A673 (cell line): ENCODE measurements around the gene TSPOAP1. TPM values are rescaled to one million over a fixed set of nuclear protein-coding genes. Genes with fewer than 3 reads are reported as not detected.
"Not testable (repeated sequence)": the region's sequence is repeated elsewhere in the genome, so short reads cannot be mapped to it uniquely, and the experiment has no call there.

ENCODE experiments used
- BruUV-seq: library from RNA; stranded (reverse); fragments of 400-500 nt; replicated peaks from 2 replicates; lab custom pipeline; 2021; lab: Mats Ljungman, UMichigan
- CTCF ChIA-PET: fragments of 300-600 bp; sonication (Branson Sonifier 250); formaldehyde crosslinking; loops from one replicate; lab custom pipeline; 2022; ENCODE audit warnings: antibody characterized with exemption; lab: Charles Lee
- POLR2A ChIA-PET: fragments of 300-600 bp; sonication (Branson Sonifier 250); formaldehyde crosslinking; loops from one replicate; lab custom pipeline; 2022; ENCODE audit warnings: antibody characterized with exemption; ENCODE audit not compliant: low non-redundant PET; lab: Charles Lee
- DNase-seq: peaks from one replicate; pipeline ENCODE4 v3.0.0-alpha.2; 2015; ENCODE audit warnings: low spot score
- H3K27ac ChIP-seq: fragments of 200-600 bp; sonication (generic); 2 replicates; pipeline ENCODE4 v1.5.1; 2016; ENCODE audit warnings: mixed run types, low read depth, mild to moderate bottlenecking, mixed read lengths, antibody characterized with exemption, low read length; ENCODE audit not compliant: poor library complexity, severe bottlenecking
- H3K27me3 ChIP-seq: fragments of 200-600 bp; sonication (generic); replicated peaks from 2 replicates; pipeline ENCODE4 v1.6.1; 2017; ENCODE audit warnings: mixed run types, low read depth, mild to moderate bottlenecking, mixed read lengths, antibody characterized with exemption, low read length; ENCODE audit not compliant: insufficient read depth, poor library complexity
- H3K36me3 ChIP-seq: fragments of 200-600 bp; sonication (generic); 2 replicates; pipeline ENCODE4 v1.6.1; 2016; ENCODE audit warnings: mixed run types, mild to moderate bottlenecking, mixed read lengths, antibody characterized with exemption, low read length; ENCODE audit not compliant: insufficient read depth, poor library complexity, severe bottlenecking
- H3K4me1 ChIP-seq: fragments of 200-600 bp; sonication (generic); 2 replicates; pipeline ENCODE4 v1.6.1; 2017; ENCODE audit warnings: mixed run types, mild to moderate bottlenecking, mixed read lengths, antibody characterized with exemption, low read length; ENCODE audit not compliant: insufficient read depth, poor library complexity, severe bottlenecking
- H3K4me3 ChIP-seq: fragments of 200-600 bp; sonication (generic); 2 replicates; pipeline ENCODE4 v1.5.1; 2016; ENCODE audit warnings: low read depth, mixed run types, mild to moderate bottlenecking, mixed read lengths, low read length; ENCODE audit not compliant: poor library complexity, severe bottlenecking
- H3K9me3 ChIP-seq: fragments of 200-600 bp; sonication (generic); 2 replicates; pipeline ENCODE4 v1.6.1; 2016; ENCODE audit warnings: mixed run types, low read depth, mild to moderate bottlenecking, mixed read lengths, antibody characterized with exemption, low read length; ENCODE audit not compliant: poor library complexity, severe bottlenecking
- CTCF ChIP-seq: fragments of 300-800, 200-600 bp; sonication (generic); conservative IDR thresholded peaks from 2 replicates; pipeline ENCODE4 v1.5.1; 2017; ENCODE audit warnings: low read depth, mild to moderate bottlenecking, antibody characterized with exemption, low read length, moderate library complexity, mixed read lengths
- EZH2 ChIP-seq: fragments of 200-600 bp; sonication (generic); IDR thresholded peaks from 2 replicates; pipeline ENCODE4 v1.6.1; 2017; ENCODE audit warnings: borderline replicate concordance, low read depth, mild to moderate bottlenecking, mixed read lengths, antibody characterized with exemption, low read length; ENCODE audit not compliant: poor library complexity, severe bottlenecking
- intact Hi-C: fragments of 100-400 bp; cut with micrococcal nuclease; formaldehyde crosslinking; loops from one replicate; pipeline ENCODE4 v1.10.0; 2022; ENCODE audit not compliant: unreplicated experiment
- total RNA-seq: library from RNA; stranded (reverse); gene quantifications from 2 replicates; pipeline ENCODE4 v1.2.3, GENCODE V29; 2021

Gene TSPOAP1
- total RNA-seq, 1 experiment from 2014 or later, result 0.21 TPM

GRCh38 chr17:58341861-58342475 is 13.4 kb upstream of the TSPOAP1 start:
- Histone ChIP-seq H3K36me3 (peaks cover 25% of the 10 kb centered on the region), H3K9me3 (no peaks in the 10 kb centered on the region), H3K4me3 (no peak overlapping the region), H3K27me3 (no peaks in the 10 kb centered on the region), H3K4me1 (no peaks in the 10 kb centered on the region), H3K27ac (no peak overlapping the region)
- CTCF ChIA-PET, result no interaction called here
- intact Hi-C loops, result no loop called here
- TF ChIP-seq EZH2 (no peak), CTCF (no peak)
- no peak for DNase-seq
- POLR2A ChIA-PET, result interaction anchor here (0.8 kb wide), 1 partner anchor 113 kb away, joined by 5 read pairs; no protein-coding TSS in a partner anchor
- no TSS peak for BruUV-seq

GRCh38 chr17:58341136-58341860 is 12.7 kb upstream of the TSPOAP1 start:
- peaks cover 18% of the 10 kb centered on the region for H3K36me3 ChIP-seq
- BruUV-seq, H3K4me1 ChIP-seq, CTCF ChIA-PET, H3K9me3 ChIP-seq, H3K4me3 ChIP-seq, H3K27ac ChIP-seq, DNase-seq, POLR2A ChIA-PET, intact Hi-C loops, H3K27me3 ChIP-seq: not testable (repeated sequence)

- no peaks in the 10 kb centered on the region for H3K27me3 ChIP-seq
- peaks cover 9% of the 10 kb centered on the region for H3K36me3 ChIP-seq
- H3K9me3 ChIP-seq, result no peaks in the 10 kb centered on the region
- CTCF ChIA-PET, result no interaction called here
- TF ChIP-seq EZH2 (no peak), CTCF (no peak)
- intact Hi-C loops, result no loop called here
- BruUV-seq, result no TSS peak
- no peak for DNase-seq
- H3K27ac ChIP-seq, result no peak overlapping the region
- POLR2A ChIA-PET, result no interaction called here
- no peak overlapping the region for H3K4me3 ChIP-seq
- no peaks in the 10 kb centered on the region for H3K4me1 ChIP-seq
Measured at GRCh38 chr17:58340405-58340876, 11.8 kb upstream of the TSPOAP1 start.
